NCI-H187 treated with DMSO at 0.1 percent for 48 hours (cell line): ENCODE data around the gene KLK11.
A peak's percentile ranks its signal among the peaks of the same experiment; 100 is the strongest.

ENCODE experiments used
- DNase-seq: peaks from one replicate; lab custom pipeline; 2025; lab: John Stamatoyannopoulos, UW

The KLK11 gene

DNA sequence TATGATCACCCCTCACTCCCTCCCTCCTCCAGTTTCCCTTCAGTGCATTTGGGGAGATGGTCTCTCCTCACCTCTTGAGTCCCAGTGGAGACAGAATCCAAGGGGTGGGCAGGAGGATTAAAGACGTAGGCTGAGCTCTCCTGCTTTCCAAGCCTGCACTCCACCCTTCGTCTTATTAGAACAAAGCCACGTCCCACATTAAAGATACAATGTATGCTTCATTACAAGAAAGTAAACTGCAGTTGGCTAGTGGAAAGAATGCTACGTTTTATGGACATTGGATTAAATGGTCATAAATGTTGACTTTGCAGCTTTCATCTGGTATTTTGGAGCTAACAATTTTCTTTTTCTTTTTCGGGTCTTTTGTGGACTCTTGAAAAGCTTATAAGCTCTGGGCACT lies 1.5 kb upstream of the KLK11 start:
- no peak for DNase-seq

DNA sequence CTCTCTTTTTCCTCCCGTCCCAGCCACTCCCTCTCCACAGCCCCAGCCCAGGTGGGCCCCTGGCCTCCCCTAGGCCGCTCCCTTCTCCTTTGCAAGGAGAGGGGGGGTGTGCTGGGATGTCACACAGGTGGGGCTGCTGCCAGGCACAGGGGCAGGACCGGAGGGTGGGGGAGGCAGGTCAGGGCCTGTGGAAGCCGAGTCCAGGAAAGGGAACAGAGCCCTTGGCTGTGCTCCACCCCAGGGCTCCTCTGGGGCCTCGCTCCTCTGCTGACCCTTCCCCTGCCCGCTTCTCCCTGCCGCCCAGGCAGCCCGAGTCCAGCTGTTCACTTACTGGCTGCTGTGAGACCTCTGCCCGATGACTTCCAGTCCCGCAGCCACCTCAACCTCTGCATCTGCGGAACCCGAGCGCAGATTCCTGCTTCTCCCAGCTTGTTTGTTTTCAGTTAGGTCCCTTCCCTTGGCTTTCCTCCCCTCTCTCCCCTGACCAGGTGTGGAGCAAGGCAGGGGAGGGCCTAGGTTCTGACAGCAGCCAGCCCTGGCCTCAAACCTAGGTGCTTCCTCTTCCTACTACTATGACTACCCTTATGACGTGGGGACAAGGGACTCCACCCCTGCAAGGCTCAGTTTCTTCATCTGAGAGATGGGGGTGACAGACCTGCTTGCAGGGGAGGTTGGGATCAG lies 850 bp upstream of the KLK11 start:
- DNase-seq, result no peak

DNA sequence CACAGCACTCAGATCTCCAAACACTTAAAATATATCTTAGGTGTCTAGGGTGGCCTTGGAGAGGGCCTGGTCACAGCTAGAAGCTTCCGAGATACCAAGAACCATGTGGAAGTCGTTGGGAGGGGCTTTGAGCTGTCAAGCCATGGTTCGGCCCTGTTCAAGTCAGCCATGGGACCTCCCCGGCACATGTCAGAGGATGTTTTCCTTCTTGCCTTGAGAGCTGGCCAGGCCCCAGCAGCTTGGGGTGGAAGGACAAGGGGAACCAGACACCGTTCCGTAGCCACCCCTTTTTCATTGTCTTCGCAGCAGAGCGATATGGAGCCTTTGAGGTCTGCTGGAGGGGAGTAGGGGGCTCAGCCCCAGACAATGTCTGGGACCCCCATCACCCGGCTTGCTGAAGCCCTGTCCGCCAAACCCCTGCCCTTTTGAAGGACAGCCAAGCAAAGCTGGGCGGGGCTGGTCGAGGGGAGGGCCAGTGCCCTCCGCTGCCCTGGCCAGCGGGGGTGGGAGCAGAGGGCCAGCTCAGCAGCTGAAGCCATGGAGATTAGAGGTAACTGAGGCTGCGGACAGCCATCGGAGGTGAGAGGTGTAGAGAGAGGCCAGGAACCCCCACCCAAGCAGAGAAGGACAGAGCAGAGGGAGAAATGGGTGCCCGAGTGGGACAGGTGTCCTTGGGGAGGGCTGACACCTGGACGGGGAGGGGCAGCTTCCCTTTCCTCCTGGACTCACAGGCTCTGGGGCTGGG lies 435 bp downstream of the KLK11 start:
- DNase-seq, result no peak

DNA sequence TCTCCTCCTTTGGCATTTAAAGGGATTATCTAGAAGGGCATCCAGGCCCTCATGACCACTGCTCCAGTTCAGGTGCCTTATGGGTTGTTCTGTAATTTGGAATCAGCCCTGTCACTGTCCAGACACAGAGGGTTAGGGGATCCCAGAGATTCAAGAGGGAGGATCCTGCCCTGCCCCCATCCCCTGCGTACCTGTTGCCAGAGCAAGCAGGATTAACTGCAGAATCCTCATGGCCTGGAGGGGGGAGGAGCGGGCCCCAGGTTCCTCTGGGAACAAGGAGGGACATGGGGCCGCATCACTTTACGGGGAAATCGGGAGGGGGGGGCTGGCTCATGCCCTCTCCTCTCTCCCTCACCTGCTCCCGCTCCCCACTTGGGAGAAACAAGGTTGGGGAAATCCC lies 1.0 kb downstream of the KLK11 start:
- DNase-seq, result no peak

DNA sequence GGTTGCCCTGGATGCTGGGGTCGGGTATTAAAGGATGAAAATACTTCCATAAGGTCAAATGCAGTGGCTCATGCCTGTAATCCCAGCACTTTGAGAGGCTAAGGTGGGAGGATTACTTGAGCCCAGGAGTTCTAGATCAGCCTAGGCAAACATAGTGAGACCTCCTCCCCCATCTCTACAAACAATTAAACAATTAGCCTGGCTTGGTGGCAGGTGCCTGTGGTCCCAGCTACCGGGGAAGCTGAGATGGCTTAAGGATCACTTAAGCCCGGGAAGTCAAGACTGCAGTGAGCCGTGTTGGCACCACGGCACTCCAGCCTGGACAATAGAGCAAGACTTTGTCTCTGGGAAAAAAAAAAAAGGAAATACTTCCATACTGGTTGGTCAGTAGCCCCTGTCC lies 1.5 kb downstream of the KLK11 start:
- peak; percentile 85 for DNase-seq

DNA sequence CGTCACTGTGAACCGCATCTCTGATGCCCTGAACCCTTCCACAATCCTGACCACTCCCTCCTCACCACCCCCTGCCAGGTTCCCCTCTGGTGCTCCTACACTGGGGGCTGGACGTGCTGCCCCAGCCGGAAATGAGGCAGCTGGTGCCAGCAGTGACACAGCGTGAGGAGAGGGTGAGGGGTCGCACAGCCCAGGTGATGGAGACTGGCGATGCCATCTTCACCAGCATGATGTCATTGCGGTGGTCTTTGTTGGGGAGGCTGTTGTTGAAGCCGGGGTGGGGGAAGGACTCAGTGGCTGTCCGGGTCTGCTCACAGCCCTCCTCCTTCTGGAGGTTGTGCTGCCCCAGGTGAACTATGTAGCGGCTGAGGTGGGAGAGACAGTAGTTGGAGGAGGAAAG lies 2.5 kb downstream of the KLK11 start:
- DNase-seq, result no peak

DNA sequence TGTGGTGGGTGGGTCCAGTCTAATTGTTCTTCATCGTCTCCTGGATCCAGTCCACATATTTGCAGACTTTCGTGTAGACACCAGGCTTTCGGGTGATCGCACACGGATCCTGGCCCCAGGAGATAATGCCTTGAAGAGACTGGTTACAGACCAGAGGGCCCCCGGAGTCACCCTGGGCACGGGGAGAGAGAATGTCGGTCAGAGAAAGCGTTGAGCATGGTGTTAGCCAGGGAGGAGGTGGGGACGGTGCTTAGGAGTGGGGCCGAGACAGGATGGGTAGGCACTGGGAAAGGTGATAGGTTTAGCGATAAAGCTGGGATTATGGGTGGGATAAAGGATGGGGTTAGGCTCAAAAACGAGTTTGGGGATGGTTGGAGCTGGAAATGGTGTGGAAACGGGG lies 3.9 kb downstream of the KLK11 start:
- DNase-seq, result no peak

DNA sequence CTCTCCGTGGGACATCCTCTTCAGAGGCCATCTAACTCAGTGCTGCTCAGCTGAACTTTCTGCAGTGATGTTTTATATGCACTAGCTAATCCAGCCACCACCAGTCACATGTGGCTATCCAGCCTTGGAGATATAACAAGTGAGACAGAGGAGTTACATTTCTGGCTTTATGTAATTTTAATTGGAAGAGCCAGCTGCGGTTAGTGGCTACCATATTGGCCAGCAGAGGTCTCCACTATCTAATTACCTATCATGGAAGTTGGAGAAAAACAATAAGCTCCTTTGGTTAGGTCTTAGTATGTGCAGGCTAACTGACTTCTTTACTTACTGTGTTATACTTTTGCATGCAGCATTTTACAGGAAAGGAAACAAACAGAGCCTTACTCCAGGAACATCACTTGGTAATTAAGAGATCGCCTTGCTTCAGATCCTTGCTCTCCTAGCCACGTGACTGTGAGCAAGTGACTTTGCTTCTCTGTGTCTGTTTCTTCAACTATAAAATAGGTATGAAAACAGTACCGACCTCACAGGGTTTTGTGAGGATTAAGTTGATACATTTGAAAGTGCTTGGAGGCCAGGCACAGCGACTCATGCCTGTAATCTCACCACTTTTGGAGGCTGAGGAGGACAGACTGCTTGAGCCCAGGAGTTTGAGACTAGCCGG lies 5.3 kb downstream of the KLK11 start:
- peak; percentile 22 for DNase-seq

DNA sequence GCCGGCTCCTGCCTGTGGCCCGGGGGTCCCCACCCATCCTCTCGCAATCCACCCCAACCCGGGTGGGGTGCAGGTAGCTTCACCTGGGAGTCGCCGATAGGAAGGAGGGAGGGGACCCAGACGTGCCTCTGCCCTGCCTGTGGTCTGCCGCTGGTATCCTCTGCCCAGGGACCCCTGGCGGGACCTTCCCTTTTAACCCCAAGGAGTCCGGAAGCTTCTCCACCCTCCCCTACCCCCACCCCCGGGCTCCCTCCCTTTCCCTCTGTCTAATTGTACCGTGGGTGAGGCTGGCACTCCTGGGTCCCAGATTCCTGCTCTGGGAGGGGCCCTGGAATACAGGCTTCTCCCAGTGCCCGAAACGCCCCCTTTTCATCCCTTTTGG lies 6.9 kb downstream of the KLK11 start, which contains the start of gene KLK10:
Gene KLK10 (minus strand): TSS at position 166 of the 382 bp plus-strand sequence. CDS start 579 bp downstream, outside the sequence.
- DNase-seq, result no peak

DNA sequence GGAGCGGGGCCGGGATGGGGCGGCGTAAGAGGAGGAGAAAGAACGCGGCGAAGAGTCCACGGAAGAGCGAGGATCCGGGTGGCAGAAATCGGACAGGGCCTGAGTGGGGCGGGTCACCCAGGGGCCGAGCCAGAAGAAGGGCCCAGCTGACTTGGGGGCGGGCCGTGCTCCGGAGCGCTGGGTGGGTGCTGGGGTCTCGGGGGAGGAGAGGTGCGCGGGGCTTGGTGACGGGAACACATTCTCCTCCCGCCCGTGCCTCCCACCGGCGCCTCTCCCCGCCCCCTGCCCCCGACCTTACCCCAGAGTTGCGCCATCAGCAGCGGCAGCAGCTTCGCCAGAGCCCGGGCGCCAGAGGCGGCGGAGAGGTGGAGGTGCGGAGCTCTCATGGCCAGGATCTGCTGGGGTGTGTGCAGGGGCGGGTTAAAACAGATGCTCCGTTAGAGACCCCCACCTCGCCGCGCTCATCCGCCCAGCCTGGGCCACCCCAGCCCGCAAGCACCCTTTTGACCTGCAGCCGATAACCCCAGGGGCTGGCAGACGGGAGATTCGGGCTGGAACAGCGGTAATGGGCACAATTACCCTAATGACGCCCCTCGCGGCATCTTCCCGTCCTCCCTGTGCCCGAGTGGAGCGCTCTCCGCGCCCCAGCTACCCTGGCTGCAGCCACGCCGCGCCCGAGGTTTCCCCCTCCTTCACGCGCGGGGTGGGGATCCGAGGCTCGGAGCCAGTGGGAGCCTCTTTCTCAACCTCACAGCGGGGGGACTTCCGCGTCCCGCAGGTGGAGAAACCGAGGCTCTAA lies 7.5 kb downstream of the KLK11 start:
- no peak for DNase-seq

DNA sequence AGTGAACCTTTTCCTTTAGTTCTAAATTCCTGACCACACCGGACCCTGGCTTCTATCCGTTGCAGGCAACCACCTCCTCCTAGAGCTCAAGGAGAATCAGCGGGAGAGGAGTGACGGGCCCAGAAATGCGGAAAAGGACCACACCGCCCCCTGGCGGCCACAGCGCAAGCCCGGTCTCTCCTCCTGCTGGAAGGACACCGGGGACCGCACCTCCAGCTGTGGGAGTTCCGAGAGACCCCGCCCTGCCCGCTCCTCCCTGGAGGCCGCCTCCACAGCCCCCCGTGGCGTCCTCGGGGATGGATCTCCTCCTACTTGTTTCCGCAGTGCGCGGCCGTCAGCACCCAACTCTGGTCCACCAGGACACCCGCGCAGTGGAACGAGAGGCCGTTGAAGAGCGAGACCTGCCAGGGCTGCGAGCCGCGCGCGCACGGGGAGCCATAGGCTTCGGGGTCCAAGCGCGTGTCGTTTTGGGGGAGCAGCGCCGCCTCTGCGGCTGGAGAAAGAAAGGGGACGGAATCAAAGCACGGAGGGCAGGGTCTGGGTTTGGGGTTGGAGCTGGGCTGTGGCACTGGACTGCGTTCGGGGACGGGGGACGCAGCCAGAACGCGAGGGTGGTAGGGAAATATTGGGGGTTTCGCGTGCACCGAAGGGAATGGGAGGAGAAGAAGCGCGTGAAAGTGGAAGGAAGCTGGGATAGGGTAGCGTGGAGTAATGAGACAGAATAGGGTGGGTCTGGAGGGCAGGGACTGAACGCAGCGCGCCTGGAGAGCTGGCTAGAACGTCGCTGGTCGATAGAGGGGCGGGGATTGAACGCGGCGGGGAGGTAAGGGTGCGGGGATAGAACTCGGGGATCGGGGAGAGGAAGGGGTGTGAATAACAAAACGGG lies 9.4 kb downstream of the KLK11 start:
- no peak for DNase-seq

DNA sequence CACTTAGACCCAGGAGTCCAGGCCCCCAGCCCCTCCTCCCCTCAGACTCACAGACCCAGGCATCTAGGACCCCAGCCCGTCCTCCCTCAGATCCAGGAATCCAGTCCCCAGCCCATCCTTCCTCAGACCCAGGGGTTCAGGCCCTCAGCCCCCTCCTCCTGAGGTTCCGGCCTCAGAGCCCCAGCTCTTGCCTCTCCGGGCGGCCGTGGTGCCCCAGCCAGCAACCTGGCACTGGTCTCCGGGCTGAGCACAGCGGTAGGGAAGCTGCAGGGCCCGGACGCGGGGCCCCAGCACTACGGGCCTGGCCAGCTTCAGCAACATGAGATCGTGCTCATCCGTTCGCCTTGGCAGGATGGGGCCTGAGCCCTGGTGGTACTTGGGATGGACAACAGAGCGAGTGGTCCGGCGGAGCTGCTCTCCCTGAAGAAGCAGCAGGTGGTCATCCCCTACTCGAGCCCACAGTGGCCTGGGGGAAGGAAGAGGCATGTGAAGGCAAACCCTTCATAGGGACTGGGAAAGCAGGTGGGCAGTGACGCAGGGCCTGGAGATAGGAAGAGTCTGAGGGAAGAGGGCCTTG lies 10.6 kb downstream of the KLK11 start:
- no peak for DNase-seq

DNA sequence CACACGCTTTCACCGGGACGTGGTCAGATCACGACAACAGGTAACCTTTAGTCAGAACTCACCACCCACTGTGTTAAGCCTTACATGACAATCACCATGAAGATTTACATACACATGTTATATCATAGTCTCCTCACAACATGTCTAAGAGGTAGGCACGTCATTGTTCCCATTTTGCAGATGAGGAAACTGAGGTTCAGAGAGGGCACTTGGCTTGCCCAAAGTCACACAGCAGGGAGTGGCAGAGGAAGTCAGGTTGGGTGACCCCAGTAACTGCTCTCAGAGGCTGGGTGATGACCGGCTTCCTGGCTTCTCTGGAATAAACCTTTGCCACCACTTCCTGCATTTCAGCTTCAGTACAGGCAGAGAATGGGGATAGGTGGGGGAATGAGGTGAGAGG lies 12.2 kb downstream of the KLK11 start:
- DNase-seq, result no peak

DNA sequence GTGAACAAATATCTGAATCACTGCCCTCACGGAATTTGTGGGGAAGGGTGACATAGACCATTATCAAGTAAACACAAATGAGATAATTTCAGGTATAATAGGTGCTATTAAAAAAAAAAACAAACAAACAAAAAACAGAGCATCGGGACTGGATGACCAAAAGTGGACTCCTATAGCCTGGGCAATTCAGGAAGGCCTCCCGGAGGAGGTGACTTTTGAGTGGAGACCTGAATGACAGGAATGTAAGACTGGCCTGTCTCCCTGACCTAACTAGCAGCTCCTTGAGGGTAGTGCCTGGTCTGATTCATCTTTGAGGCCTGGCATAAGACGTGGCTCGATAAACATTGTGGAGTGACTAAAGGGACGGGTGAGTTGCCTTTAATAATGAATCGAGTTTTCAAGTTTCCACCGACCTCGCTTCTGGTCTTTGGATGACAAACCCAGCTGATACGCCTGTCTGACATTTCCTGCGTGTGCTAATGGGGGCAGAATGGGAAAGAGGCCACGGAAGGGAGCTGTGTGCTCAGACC lies 13.7 kb downstream of the KLK11 start:
- DNase-seq, result no peak

DNA sequence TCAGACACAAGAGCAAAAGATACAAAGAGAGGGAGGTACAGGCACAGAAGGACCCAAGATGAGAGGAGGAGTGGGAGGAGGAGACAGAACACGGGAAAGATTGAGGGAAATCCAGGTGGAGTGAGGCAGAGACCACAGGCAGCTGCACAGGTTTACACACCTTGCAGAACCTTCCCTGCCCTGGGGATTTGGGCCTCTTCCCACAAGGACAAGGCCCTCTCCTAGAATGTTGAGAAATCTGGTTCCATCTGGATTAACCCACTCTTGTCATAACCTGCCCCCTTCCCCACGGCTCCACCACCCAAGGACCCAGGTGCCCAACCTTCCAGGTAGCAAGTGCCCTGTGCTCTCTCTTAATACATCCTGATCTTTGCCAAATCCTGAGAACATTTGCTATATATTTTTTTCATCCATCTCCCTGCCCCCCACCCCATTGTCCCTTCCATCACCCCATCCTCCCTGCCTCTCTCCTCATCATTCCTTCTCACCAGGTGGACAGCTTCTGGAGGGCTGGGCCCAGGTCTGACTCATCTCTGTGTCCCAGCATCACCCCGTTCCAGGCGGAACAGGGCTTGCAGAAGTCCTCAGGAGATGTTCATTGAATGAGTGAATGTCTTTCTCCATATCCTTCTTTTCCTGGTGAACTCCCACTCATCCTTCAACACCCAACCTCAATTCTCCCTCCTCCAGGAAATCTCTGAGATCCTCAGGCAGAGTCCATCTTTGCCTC lies 16.2 kb downstream of the KLK11 start:
- DNase-seq, result no peak

DNA sequence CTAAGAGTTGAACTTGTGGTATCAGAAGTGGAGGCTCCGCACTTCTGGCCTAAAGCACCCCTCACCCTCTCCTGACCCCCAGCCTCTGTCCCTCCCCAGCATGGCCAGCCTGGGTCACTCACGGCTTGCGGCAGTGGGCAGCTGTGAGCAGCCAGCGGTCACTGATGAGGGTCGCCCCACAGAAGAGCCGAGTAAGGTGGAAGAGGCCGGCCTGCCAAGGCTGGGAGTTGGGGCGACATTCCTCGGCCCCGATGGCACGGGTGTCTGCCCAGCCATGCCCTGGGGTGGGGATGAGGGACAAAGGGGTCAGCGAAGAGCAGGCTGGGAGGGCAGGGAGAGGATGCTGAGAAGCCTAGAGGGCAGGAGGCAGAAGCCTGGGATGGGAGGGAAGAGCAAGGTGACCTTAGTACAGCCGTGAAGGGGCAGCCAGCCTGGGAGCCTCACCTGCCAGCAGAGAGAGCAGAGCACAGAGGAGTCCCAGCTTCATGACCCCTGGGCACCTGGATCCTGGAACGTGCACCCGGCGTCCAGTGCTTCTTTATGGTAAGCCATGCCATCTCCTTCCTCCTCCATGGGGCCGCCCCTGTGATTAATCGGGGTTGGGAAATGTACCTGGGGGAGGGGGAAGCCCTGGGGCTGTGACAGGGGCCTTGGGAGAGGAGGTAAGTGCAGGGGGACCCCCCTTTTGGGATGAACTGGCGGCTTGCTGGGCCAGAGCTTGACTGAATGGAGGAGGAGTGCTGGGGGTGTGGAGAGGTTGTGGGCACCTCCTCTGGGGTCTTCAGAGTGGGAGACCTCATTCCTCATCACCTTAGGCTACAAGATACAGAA lies 17.1 kb downstream of the KLK11 start:
- no peak for DNase-seq

DNA sequence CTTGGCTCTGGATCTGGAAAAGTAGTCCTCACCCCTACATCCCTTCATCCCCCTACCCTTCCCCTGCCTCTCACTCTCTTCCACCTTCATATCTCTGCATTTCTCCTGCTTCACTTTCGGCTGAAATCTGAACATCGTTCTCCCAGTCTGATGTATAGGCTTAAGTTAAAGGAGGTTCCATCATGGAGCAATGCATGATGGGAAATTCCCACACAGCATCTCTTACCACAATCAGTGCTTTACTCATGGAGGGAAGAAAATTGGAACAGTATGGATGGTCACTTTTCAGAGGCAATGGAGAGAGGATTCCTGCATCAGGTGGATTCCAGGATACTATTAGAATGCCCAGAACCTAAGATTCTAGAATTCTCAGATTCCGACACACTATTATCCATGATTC lies 18.9 kb downstream of the KLK11 start:
- no peak for DNase-seq

DNA sequence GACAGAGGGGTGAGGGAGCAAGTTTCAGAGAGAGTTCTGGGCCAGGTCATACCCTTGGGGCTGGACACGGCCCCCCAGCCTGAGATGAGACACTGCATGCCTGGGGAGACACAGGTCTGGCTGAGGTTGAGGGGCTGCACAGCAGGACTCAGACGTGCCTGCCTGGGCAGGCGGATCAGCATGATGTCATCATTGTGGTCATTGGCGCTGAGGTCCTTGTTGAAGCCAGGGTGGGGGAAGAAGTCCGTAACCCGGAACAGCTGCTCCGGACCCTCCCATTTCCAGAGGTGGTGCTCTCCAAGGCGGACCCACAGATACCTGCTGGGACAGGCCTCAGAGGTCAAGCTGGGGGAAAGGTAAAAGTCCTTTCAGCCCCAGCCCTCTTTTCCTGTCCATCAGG lies 20.0 kb downstream of the KLK11 start:
- DNase-seq, result no peak

DNA sequence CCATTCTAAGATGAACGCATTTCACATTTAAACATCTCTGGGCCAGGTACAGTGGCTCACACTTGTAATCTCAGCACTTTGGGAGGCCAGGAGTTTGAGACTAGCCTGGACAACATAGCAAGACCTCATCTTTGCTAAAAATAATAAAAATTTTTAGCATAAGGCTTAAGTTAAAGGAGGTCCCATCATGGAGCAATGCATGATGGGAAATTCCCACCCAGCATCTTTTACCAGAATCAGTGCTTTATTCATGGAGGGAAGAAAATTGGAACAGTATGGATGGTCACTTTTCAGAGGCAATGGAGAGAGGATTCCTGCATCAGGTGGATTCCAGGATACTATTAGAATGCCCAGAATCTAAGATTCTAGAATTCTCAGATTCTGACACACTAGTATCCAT lies 21.2 kb downstream of the KLK11 start:
- DNase-seq, result no peak
